ENCODE data around the gene DMRTA1.
"Not testable (repeated sequence)": the region's sequence is repeated elsewhere in the genome, so short reads cannot be mapped to it uniquely, and the experiment has no call there.

Gene DMRTA1

GRCh38 chr9:22481566-22481965, 34.9 kb downstream of the DMRTA1 start:
- no peak for ATAC-seq
- TF ChIP-seq SNAI2 (CRISPR knock-in tag; IDR thresholded peaks at IDR 0.05) (no peak), TCF4 (CRISPR knock-in tag; IDR thresholded peaks at IDR 0.05; ENCODE audit: borderline replicate concordance) (no peak), CSDC2 (CRISPR knock-in tag; IDR thresholded peaks at IDR 0.05) (no peak), PATZ1 (CRISPR knock-in tag; IDR thresholded peaks at IDR 0.05; ENCODE audit: borderline replicate concordance) (no peak)

- ATAC-seq: no peak
- no peak for TF ChIP-seq PPARA (CRISPR knock-in tag; IDR thresholded peaks at IDR 0.05; ENCODE audit: borderline replicate concordance)
- no peak for TF ChIP-seq CSRNP3 (CRISPR knock-in tag; IDR thresholded peaks at IDR 0.05)
- no peak for TF ChIP-seq PATZ1 (CRISPR knock-in tag; IDR thresholded peaks at IDR 0.05; ENCODE audit: borderline replicate concordance)
- TF ChIP-seq OSR1 (CRISPR knock-in tag; IDR thresholded peaks at IDR 0.05): no peak
- no peak for TF ChIP-seq CREB5 (CRISPR knock-in tag; IDR thresholded peaks at IDR 0.05; ENCODE audit: low read depth)
- no peak for TF ChIP-seq RARB (CRISPR knock-in tag; IDR thresholded peaks at IDR 0.05)
These were observed 37.0 kb downstream of the DMRTA1 start for GRCh38 chr9:22483528-22484070.

- ATAC-seq: not testable (repeated sequence)
These were observed 49.6 kb downstream of the DMRTA1 start for GRCh38 chr9:22496197-22496596.
